Measurements from ENCODE around the gene LMNA. TPM values are rescaled to one million over a fixed set of nuclear protein-coding genes. Genes with fewer than 3 reads are reported as not detected.

The LMNA gene
- total RNA-seq, 1 experiment from 2014 or later = 580 TPM

DNA sequence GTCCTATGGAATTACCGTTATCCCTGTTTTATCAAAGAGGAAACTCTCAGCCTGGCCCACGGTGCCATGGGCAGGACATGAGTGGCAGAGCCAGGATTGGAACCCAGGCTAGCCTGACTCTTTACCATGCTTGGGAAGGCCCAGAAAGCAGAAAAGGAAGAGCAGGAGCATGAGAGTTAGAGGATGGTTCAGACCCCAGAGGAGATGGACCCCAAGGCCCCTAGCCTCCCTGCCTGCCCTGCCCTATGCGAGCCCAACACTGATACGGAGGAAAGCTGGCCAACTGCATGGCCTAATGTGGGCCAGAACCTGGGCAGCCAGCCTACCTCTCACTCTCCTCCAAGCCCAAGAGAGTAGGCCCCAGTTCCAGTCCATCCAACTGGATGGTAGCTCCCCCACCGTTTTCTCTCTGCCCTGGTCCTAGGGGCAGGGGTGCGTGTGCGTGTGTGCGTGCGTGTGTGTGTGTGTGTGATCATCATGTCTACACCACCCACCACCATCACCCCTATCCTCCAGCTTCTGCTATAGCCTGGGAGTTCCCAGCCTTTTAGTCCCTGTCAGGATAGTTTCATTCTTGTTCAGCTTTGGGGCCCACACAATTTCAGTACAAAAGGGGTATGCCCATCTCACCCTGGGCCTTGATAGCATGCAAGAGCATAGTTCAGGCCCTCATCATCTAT is 16.9 kb upstream of the LMNA start:
- Histone ChIP-seq H3K27me3 (ENCODE audit: insufficient read depth, low read depth) (no peaks in the 10 kb centered on the region), H3K79me2 (ENCODE audit: low read depth) (no peaks in the 10 kb centered on the region), H3K4me1 (replicated peaks; ENCODE audit: insufficient read depth) (peaks cover 55% of the 10 kb centered on the region), H3K9me2 (ENCODE audit: insufficient read depth) (no peaks in the 10 kb centered on the region), H3K4me3 (no peak overlapping the region), H4K20me1 (ENCODE audit: insufficient read depth) (no peaks in the 10 kb centered on the region), H3K4me2 (no peak overlapping the region), H3K9me3 (ENCODE audit: insufficient read depth, low read depth) (no peaks in the 10 kb centered on the region), H2AFZ (no peak overlapping the region), H3K36me3 (ENCODE audit: low read depth) (no peaks in the 10 kb centered on the region), H3F3A (ENCODE audit: insufficient read depth, low read depth) (peaks cover 30% of the 10 kb centered on the region), H3K27ac (no peak overlapping the region)
- TF ChIP-seq, protein P1, sequence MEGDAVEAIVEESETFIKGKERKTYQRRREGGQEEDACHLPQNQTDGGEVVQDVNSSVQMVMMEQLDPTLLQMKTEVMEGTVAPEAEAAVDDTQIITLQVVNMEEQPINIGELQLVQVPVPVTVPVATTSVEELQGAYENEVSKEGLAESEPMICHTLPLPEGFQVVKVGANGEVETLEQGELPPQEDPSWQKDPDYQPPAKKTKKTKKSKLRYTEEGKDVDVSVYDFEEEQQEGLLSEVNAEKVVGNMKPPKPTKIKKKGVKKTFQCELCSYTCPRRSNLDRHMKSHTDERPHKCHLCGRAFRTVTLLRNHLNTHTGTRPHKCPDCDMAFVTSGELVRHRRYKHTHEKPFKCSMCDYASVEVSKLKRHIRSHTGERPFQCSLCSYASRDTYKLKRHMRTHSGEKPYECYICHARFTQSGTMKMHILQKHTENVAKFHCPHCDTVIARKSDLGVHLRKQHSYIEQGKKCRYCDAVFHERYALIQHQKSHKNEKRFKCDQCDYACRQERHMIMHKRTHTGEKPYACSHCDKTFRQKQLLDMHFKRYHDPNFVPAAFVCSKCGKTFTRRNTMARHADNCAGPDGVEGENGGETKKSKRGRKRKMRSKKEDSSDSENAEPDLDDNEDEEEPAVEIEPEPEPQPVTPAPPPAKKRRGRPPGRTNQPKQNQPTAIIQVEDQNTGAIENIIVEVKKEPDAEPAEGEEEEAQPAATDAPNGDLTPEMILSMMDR (conservative IDR thresholded peaks at IDR 0.05) = no peak
- TF ChIP-seq EZH2 (IDR thresholded peaks at IDR 0.05; ENCODE audit: low read depth) = no peak
- DNase-seq = no peak
- BruUV-seq (replicated peaks) = no TSS peak
- ChIA-PET POLR2A (ENCODE audit: unreplicated experiment) (no interaction called here), CTCF (interaction anchor here (0.7 to 2.1 kb wide), 6 partner anchors 25 to 262 kb away, joined by 3 to 11 read pairs (median 4); no protein-coding TSS in a partner anchor)
- intact Hi-C loops (cut with micrococcal nuclease; ENCODE audit: unreplicated experiment) = loop anchor here (10.0 kb wide), 1 partner anchor 217 kb away; no protein-coding TSS in a partner anchor

DNA sequence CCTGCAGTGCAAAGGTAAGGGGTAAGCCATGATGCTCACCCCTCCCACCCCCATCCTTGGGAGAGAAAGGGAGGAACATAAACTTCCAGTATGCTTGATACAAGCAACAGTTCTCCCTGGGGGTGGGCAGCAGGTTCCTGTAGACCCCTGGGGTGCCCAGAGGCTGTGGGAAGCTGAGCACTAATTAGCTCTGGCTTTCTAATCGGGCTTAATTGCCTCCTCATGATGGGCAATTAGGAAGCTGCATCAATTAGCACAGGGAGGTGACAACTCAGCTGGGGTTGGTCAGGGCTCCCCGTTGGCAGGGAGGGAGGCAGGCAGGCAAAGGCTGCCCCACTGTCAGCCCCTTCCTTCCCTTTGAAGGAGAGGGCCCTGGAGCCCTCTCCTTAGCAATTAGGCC is 15.7 kb upstream of the LMNA start:
- Histone ChIP-seq H3K4me3 (no peak overlapping the region), H3K9me3 (ENCODE audit: insufficient read depth, low read depth) (no peaks in the 10 kb centered on the region), H3K9me2 (ENCODE audit: insufficient read depth) (no peaks in the 10 kb centered on the region), H3K27ac (no peak overlapping the region), H3K4me2 (no peak overlapping the region), H4K20me1 (ENCODE audit: insufficient read depth) (no peaks in the 10 kb centered on the region), H3K27me3 (ENCODE audit: insufficient read depth, low read depth) (no peaks in the 10 kb centered on the region), H3K4me1 (replicated peaks; ENCODE audit: insufficient read depth) (peaks cover 66% of the 10 kb centered on the region), H2AFZ (no peak overlapping the region), H3K36me3 (ENCODE audit: low read depth) (no peaks in the 10 kb centered on the region), H3F3A (ENCODE audit: insufficient read depth, low read depth) (peaks cover 30% of the 10 kb centered on the region), H3K79me2 (ENCODE audit: low read depth) (no peaks in the 10 kb centered on the region)
- no peak for DNase-seq
- intact Hi-C loops (cut with micrococcal nuclease; ENCODE audit: unreplicated experiment) = loop anchor here (10.0 kb wide), 1 partner anchor 216 kb away; no protein-coding TSS in a partner anchor
- CTCF ChIA-PET = interaction anchor here (0.5 kb wide), 1 partner anchor 135 kb away, joined by 9 read pairs; no protein-coding TSS in a partner anchor
- TF ChIP-seq, protein P1 (conservative IDR thresholded peaks at IDR 0.05) = no peak
- no peak for TF ChIP-seq EZH2 (IDR thresholded peaks at IDR 0.05; ENCODE audit: low read depth)
- no TSS peak for BruUV-seq (replicated peaks)
- POLR2A ChIA-PET (ENCODE audit: unreplicated experiment) = interaction anchor here (0.6 kb wide), 1 partner anchor 65 kb away, joined by 3 read pairs; no protein-coding TSS in a partner anchor

DNA sequence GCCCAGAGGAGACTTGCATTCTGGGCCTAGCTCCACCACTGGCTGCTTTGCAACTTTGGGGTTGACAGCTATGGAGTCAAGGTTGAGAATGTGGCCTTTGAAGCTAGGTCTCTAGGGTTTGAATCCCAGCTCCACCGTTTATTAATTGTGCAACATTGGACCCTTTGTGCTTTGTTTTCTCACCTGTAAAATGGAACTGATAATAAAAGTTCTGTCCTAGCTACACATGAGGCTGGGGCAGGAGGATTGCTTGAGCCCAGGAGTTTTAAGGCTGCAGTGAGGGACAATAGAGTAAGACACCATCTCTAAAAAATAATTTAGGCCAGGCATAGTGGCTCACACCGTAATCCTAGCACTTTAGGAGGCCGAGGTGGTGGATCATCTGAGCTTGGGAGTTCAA is 15.2 kb upstream of the LMNA start:
- Histone ChIP-seq H3K27ac (no peak overlapping the region), H3K27me3 (ENCODE audit: insufficient read depth, low read depth) (no peaks in the 10 kb centered on the region), H3K79me2 (ENCODE audit: low read depth) (no peaks in the 10 kb centered on the region), H3K4me1 (replicated peaks; ENCODE audit: insufficient read depth) (peaks cover 71% of the 10 kb centered on the region), H4K20me1 (ENCODE audit: insufficient read depth) (no peaks in the 10 kb centered on the region), H3K36me3 (ENCODE audit: low read depth) (no peaks in the 10 kb centered on the region), H3K4me3 (no peak overlapping the region), H3F3A (ENCODE audit: insufficient read depth, low read depth) (peaks cover 30% of the 10 kb centered on the region), H3K9me2 (ENCODE audit: insufficient read depth) (no peaks in the 10 kb centered on the region), H3K9me3 (ENCODE audit: insufficient read depth, low read depth) (no peaks in the 10 kb centered on the region), H3K4me2 (no peak overlapping the region), H2AFZ (no peak overlapping the region)
- ChIA-PET POLR2A (ENCODE audit: unreplicated experiment) (interaction anchor here (0.6 kb wide), 2 partner anchors 14 to 65 kb away, joined by 3 to 24 read pairs; no protein-coding TSS in a partner anchor), CTCF (interaction anchor here (0.5 to 1.5 kb wide), 3 partner anchors 15 to 135 kb away, joined by 3 to 9 read pairs (median 7); partner anchors contain the start of gene LMNA)
- TF ChIP-seq, protein P1 (conservative IDR thresholded peaks at IDR 0.05) = no peak
- TF ChIP-seq EZH2 (IDR thresholded peaks at IDR 0.05; ENCODE audit: low read depth) = no peak
- no peak for DNase-seq
- intact Hi-C loops (cut with micrococcal nuclease; ENCODE audit: unreplicated experiment) = loop anchor here (10.0 kb wide), 1 partner anchor 216 kb away; no protein-coding TSS in a partner anchor
- no TSS peak for BruUV-seq (replicated peaks)

Measured in PC-9 (cell line).